Astrocyte of the spinal cord (primary cell): ENCODE measurements around the gene MLLT10.

ENCODE experiments used
- DNase-seq: peaks from one replicate; pipeline ENCODE4 v3.0.0; 2011; ENCODE audit warnings: low read depth, low spot score
- H3K4me3 ChIP-seq: 2 replicates; pipeline ENCODE4 v1.5.1; 2011; ENCODE audit warnings: low read depth, mild to moderate bottlenecking, low read length, moderate library complexity
- CTCF ChIP-seq: IDR thresholded peaks from 2 replicates; pipeline ENCODE4 v1.5.1; 2012; ENCODE audit warnings: low read depth, mild to moderate bottlenecking, low read length, inconsistent platforms
- in situ Hi-C: cut with HindIII; loops from 2 replicates; pipeline ENCODE4 v1.10.0; 2017; ENCODE audit warnings: low sequenced_read_pairs

The MLLT10 gene

GRCh38 chr10:21501731-21502347, 32.2 kb upstream of the MLLT10 start:
- no peak for TF ChIP-seq CTCF
- DNase-seq: no peak
- H3K4me3 ChIP-seq: no peak overlapping the region
- in situ Hi-C loops: no loop called here

GRCh38 chr10:21502348-21502740, 31.7 kb upstream of the MLLT10 start:
- in situ Hi-C loops: no loop called here
- no peak for DNase-seq
- TF ChIP-seq CTCF: no peak
- no peak overlapping the region for H3K4me3 ChIP-seq

GRCh38 chr10:21503542-21503941, 30.5 kb upstream of the MLLT10 start:
- in situ Hi-C loops: no loop called here
- TF ChIP-seq CTCF: no peak
- no peak for DNase-seq
- H3K4me3 ChIP-seq: no peak overlapping the region

- H3K4me3 ChIP-seq: no peak overlapping the region
- no peak for DNase-seq
- in situ Hi-C loops: no loop called here
- no peak for TF ChIP-seq CTCF
Measured at GRCh38 chr10:21505711-21506278, 28.2 kb upstream of the MLLT10 start.

GRCh38 chr10:21506351-21506750, 27.7 kb upstream of the MLLT10 start:
- no peak overlapping the region for H3K4me3 ChIP-seq
- in situ Hi-C loops: no loop called here

GRCh38 chr10:21507150-21507549, 26.9 kb upstream of the MLLT10 start:
- no peak overlapping the region for H3K4me3 ChIP-seq
- no peak for TF ChIP-seq CTCF
- DNase-seq: no peak
- in situ Hi-C loops: no loop called here

More at GRCh38 chr10:21506351-21506750, 27.7 kb upstream of the MLLT10 start:
- DNase-seq: no peak
- no peak for TF ChIP-seq CTCF
